ENCODE measurements around the gene CSRP1.

The CSRP1 gene

GRCh38 chr1:201513498-201514243 is 6.7 kb upstream of the CSRP1 start:
- no peak for DNase-seq (ENCODE audit: low read depth in 4 of 4, low spot score in 1 of 4)

- no peak for DNase-seq (ENCODE audit: low read depth in 4 of 4, low spot score in 1 of 4)
These were observed 5.1 kb upstream of the CSRP1 start for GRCh38 chr1:201511941-201512539.

- no peak for DNase-seq (ENCODE audit: low read depth in 4 of 4, low spot score in 1 of 4)
These were observed 4.5 kb upstream of the CSRP1 start for GRCh38 chr1:201511396-201511940.

GRCh38 chr1:201510734-201511133 is 3.8 kb upstream of the CSRP1 start:
- no peak for DNase-seq (ENCODE audit: low read depth in 4 of 4, low spot score in 1 of 4)

- DNase-seq (ENCODE audit: low read depth in 4 of 4, low spot score in 1 of 4): no peak
These were observed 2.9 kb upstream of the CSRP1 start for GRCh38 chr1:201509601-201510374.

GRCh38 chr1:201508809-201509208 is 1.9 kb upstream of the CSRP1 start:
- DNase-seq (ENCODE audit: low read depth in 4 of 4, low spot score in 1 of 4): no peak

- no peak for DNase-seq (ENCODE audit: low read depth in 4 of 4, low spot score in 1 of 4)
These were observed 395 bp upstream of the CSRP1 start for GRCh38 chr1:201507360-201507675.

- DNase-seq (ENCODE audit: low read depth in 4 of 4, low spot score in 1 of 4): no peak
These were observed 831 bp downstream of the CSRP1 start for GRCh38 chr1:201506092-201506491.

- no peak for DNase-seq (ENCODE audit: low read depth in 4 of 4, low spot score in 1 of 4)
These were observed 1.4 kb downstream of the CSRP1 start for GRCh38 chr1:201505503-201505890.

- DNase-seq (ENCODE audit: low read depth in 4 of 4, low spot score in 1 of 4): no peak
These were observed 2.0 kb downstream of the CSRP1 start for GRCh38 chr1:201504799-201505502.

GRCh38 chr1:201504179-201504631 is 2.7 kb downstream of the CSRP1 start:
- no peak for DNase-seq (ENCODE audit: low read depth in 4 of 4, low spot score in 1 of 4)

- DNase-seq (ENCODE audit: low read depth in 4 of 4, low spot score in 1 of 4): no peak
These were observed 3.3 kb downstream of the CSRP1 start for GRCh38 chr1:201503397-201504176.

- no peak for DNase-seq (ENCODE audit: low read depth in 4 of 4, low spot score in 1 of 4)
These were observed 4.4 kb downstream of the CSRP1 start for GRCh38 chr1:201502511-201502857.

- DNase-seq (ENCODE audit: low read depth in 4 of 4, low spot score in 1 of 4): no peak
These were observed 5.0 kb downstream of the CSRP1 start for GRCh38 chr1:201501812-201502510.

- no peak for DNase-seq (ENCODE audit: low read depth in 4 of 4, low spot score in 1 of 4)
These were observed 5.8 kb downstream of the CSRP1 start for GRCh38 chr1:201501144-201501543.

- DNase-seq (ENCODE audit: low read depth in 4 of 4, low spot score in 1 of 4): no peak
These were observed 6.2 kb downstream of the CSRP1 start for GRCh38 chr1:201500670-201501120.

- DNase-seq (ENCODE audit: low read depth in 4 of 4, low spot score in 1 of 4): no peak
These were observed 6.9 kb downstream of the CSRP1 start for GRCh38 chr1:201499795-201500669.

- no peak for DNase-seq (ENCODE audit: low read depth in 4 of 4, low spot score in 1 of 4)
These were observed 7.7 kb downstream of the CSRP1 start for GRCh38 chr1:201499191-201499590.

- DNase-seq (ENCODE audit: low read depth in 4 of 4, low spot score in 1 of 4): no peak
These were observed 8.3 kb downstream of the CSRP1 start for GRCh38 chr1:201498621-201499020.
